RWPE1 (cell line): Measurements from ENCODE around the gene XPNPEP1.

Experiments
- CTCF ChIA-PET: fragments of 350-600 bp; sonication (Branson Sonifier 250); formaldehyde crosslinking; extraction: SDS; loops from one replicate; lab custom pipeline; 2021; lab: Yijun Ruan, JAX
- POLR2A ChIA-PET: fragments of 400-600 bp; formaldehyde crosslinking; extraction: SDS; loops from one replicate; lab custom pipeline; 2020; ENCODE audit warnings: antibody characterized with exemption; ENCODE audit not compliant: low non-redundant PET; lab: Yijun Ruan, JAX
- DNase-seq: peaks from one replicate; pipeline ENCODE4 v3.0.0; 2012; ENCODE audit warnings: low spot score
- H3K27ac ChIP-seq: fragments of 450-650 bp; 2 replicates; pipeline ENCODE4 v1.5.1; 2017
- TF ChIP-seq, protein P1 (sequence below): fragments of 450-650 bp; conservative IDR thresholded peaks from 2 replicates; pipeline ENCODE4 v1.5.1; 2017; ENCODE audit warnings: low read depth, mild to moderate bottlenecking

XPNPEP1 gene

GRCh38 chr10:109823196-109823595 lies 100.1 kb downstream of the XPNPEP1 start:
- CTCF ChIA-PET: no interaction called here
- H3K27ac ChIP-seq: no peak overlapping the region
- POLR2A ChIA-PET: no interaction called here
- DNase-seq: no peak
- TF ChIP-seq, protein P1, sequence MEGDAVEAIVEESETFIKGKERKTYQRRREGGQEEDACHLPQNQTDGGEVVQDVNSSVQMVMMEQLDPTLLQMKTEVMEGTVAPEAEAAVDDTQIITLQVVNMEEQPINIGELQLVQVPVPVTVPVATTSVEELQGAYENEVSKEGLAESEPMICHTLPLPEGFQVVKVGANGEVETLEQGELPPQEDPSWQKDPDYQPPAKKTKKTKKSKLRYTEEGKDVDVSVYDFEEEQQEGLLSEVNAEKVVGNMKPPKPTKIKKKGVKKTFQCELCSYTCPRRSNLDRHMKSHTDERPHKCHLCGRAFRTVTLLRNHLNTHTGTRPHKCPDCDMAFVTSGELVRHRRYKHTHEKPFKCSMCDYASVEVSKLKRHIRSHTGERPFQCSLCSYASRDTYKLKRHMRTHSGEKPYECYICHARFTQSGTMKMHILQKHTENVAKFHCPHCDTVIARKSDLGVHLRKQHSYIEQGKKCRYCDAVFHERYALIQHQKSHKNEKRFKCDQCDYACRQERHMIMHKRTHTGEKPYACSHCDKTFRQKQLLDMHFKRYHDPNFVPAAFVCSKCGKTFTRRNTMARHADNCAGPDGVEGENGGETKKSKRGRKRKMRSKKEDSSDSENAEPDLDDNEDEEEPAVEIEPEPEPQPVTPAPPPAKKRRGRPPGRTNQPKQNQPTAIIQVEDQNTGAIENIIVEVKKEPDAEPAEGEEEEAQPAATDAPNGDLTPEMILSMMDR: no peak

- POLR2A ChIA-PET: no interaction called here
- DNase-seq: no peak
- no peak overlapping the region for H3K27ac ChIP-seq
- TF ChIP-seq, protein P1: no peak
- CTCF ChIA-PET: no interaction called here
Observed at GRCh38 chr10:109821672-109822071, 101.6 kb downstream of the XPNPEP1 start.

DNA sequence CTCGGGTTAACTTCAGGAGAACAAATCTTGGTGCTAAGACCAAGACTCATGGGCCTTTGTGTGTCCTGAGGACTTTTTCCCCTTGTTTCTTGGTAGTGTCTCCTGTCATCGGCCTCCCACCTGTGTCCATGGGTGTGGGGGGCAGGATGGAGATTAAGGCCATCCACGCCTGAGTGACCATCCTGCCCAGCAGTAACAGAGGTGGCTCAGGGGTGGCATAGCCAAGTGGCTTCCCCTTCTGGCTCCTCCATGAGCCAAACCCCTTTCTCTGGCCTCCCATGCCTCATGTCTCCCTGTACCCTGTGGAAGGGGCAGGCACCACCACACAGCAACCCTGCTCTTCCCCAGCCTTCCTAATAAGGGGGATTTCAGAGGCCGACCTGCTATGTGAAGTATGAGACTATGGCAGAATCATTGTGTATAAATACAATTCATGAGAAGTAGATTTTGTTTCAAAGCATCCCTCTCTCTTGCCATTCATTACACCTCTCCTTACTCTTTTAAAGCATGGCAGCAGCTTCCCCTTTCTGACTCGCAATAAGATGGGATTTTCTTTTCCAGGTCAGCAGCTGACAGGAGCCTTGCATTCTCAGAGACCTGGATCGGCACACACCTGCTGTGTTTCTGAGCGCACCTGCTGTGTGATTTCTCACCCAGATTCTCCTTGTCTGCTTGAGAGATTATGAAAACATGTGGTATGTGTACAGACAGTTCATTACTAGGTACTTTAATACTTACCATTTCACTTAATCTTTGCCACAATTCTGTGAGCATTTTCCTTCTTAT lies 102.5 kb downstream of the XPNPEP1 start:
- ChIA-PET CTCF (no interaction called here), POLR2A (no interaction called here)
- no peak for DNase-seq
- TF ChIP-seq, protein P1: no peak
- H3K27ac ChIP-seq: no peak overlapping the region

DNA sequence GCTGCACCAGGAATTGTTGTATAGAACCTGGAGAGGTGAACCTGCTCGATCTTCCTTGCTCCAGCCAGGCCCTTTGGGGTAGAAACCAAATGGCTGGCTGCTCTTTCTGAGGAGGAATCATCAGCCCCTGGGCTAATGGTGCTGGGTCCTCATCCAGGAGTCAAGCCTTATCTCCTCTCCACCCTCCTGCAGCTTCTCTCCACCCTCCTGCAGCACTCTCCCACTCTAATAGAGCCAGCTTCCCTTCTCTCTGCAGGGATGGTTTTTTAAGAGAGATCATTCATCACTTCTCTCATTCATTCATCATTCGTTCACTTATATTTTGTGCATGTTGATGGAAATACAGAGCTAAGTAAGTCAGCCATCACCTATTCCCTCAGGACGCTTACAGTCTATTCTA lies 103.5 kb downstream of the XPNPEP1 start:
- no peak overlapping the region for H3K27ac ChIP-seq
- DNase-seq: no peak
- ChIA-PET CTCF (interaction anchor here (0.6 kb wide), 1 partner anchor 234 kb away, joined by 3 read pairs; no protein-coding TSS in a partner anchor), POLR2A (no interaction called here)
- TF ChIP-seq, protein P1: no peak
